ENCODE data around the gene TTLL12. TPM values are rescaled to one million over a fixed set of nuclear protein-coding genes. Genes with fewer than 3 reads are reported as not detected.

TTLL12 gene
- total RNA-seq, 1 experiment from 2014 or later, result 100 TPM

- H3K4me1 ChIP-seq (ENCODE audit: control insufficient read depth in 1 of 2, insufficient read depth in 2 of 2, low read length in 2 of 2), result peaks cover 4 to 17% of the 10 kb centered on the region in 2 experiments; a peak in 3 of 4 replicates
- H3K9me2 ChIP-seq (ENCODE audit: insufficient read depth), result no peaks in the 10 kb centered on the region
- no peak for DNase-seq (ENCODE audit: low read depth, low spot score)
- H3K4me3 ChIP-seq (replicated peaks in 1 of 2; ENCODE audit: low read depth in 1 of 2, low read length in 2 of 2), result no peak overlapping the region
- H3K9me3 ChIP-seq (ENCODE audit: control insufficient read depth in 1 of 2, insufficient read depth in 1 of 2, low read depth in 1 of 2, low read length in 2 of 2), result no peaks in the 10 kb centered on the region
- ChIA-PET RAD21 (ENCODE audit: low non-redundant PET in 1 of 2, low total read pairs in 2 of 2, uncharacterized antibody in 2 of 2, unreplicated experiment in 2 of 2) (no interaction called here), CTCF (interaction anchor here (0.6 kb wide), 1 partner anchor 33 kb away, joined by 3 read pairs; no protein-coding TSS in a partner anchor), POLR2A (no interaction called here)
- H3K4me2 ChIP-seq (ENCODE audit: low read length), result no peak overlapping the region
- no peak overlapping the region for H3K9ac ChIP-seq (ENCODE audit: low read length)
- no peaks in the 10 kb centered on the region for H3K79me2 ChIP-seq (ENCODE audit: insufficient read depth, low read length)
- H3K27me3 ChIP-seq (ENCODE audit: insufficient read depth, low read length), result no peaks in the 10 kb centered on the region
- H4K20me1 ChIP-seq (ENCODE audit: insufficient read depth), result no peaks in the 10 kb centered on the region
- no peak overlapping the region for H3K27ac ChIP-seq (ENCODE audit: low read depth, low read length)
- no peaks in the 10 kb centered on the region for H3K36me3 ChIP-seq (ENCODE audit: control insufficient read depth in 1 of 2, insufficient read depth in 2 of 2, low read length in 2 of 2)
- intact Hi-C loops (cut with micrococcal nuclease), result no loop called here
- no TSS peak for BruUV-seq (replicated peaks)
- no peak overlapping the region for H2AFZ ChIP-seq (ENCODE audit: low read depth, low read length, poor library complexity, severe bottlenecking)
- ATAC-seq, result no peak
- TF ChIP-seq CBX3 (IDR thresholded peaks at IDR 0.05; ENCODE audit: low read depth), result no peak
- no peak for TF ChIP-seq ZFX (IDR thresholded peaks at IDR 0.05)
- TF ChIP-seq RAD21 (IDR thresholded peaks at IDR 0.05; ENCODE audit: low read depth), result no peak
- TF ChIP-seq TCF7L2 (IDR thresholded peaks at IDR 0.05; ENCODE audit: borderline replicate concordance, extremely low read depth, insufficient read depth, insufficient read length), result no peak
- no peak for TF ChIP-seq ELF1 (IDR thresholded peaks at IDR 0.05; ENCODE audit: borderline replicate concordance, low read depth)
- TF ChIP-seq YY1 (IDR thresholded peaks at IDR 0.05; ENCODE audit: extremely low read depth, insufficient replicate concordance, low read depth, low read length), result no peak
- TF ChIP-seq ATF3 (IDR thresholded peaks at IDR 0.05), result no peak
- no peak for TF ChIP-seq MAX (IDR thresholded peaks at IDR 0.05)
- TF ChIP-seq CTCF (IDR thresholded peaks at IDR 0.05 in 2 of 3, conservative IDR thresholded peaks at IDR 0.05 in 1 of 3; ENCODE audit: borderline replicate concordance in 1 of 3, insufficient read depth in 1 of 3, low read depth in 2 of 3, low read length in 2 of 3), result no peak
- TF ChIP-seq POLR2AphosphoS5 (IDR thresholded peaks at IDR 0.05; ENCODE audit: low read depth, low read length), result no peak
- TF ChIP-seq FOSL1 (IDR thresholded peaks at IDR 0.05; ENCODE audit: low read depth), result no peak
- TF ChIP-seq CEBPB (IDR thresholded peaks at IDR 0.05; ENCODE audit: low read depth), result no peak
- TF ChIP-seq SIN3A (IDR thresholded peaks at IDR 0.05; ENCODE audit: low read depth), result no peak
- TF ChIP-seq REST (IDR thresholded peaks at IDR 0.05; ENCODE audit: low read depth), result no peak
- TF ChIP-seq SRF (IDR thresholded peaks at IDR 0.05; ENCODE audit: low read depth), result no peak
- TF ChIP-seq ZNF274 (IDR thresholded peaks at IDR 0.05; ENCODE audit: low read depth, low read length), result no peak
Measured at GRCh38 chr22:43208703-43209522, 22.0 kb upstream of the TTLL12 start.

Measured in HCT116 (cell line).